Subcutaneous adipose tissue (tissue), 4 donors: ENCODE measurements around the gene MIEF1. TPM values are rescaled to one million over a fixed set of nuclear protein-coding genes. Genes with fewer than 3 reads are reported as not detected.

Source experiments
- total RNA-seq, 4 donors: library from RNA; depleted of rRNA; stranded (reverse); fragments of >200 nt; gene quantifications; one replicate each; pipeline ENCODE4 v1.1.0, GENCODE V29; 2016
- TF ChIP-seq, protein P1 (sequence below): fragments of 450-650 bp; IDR thresholded peaks from one replicate; pipeline ENCODE4 v1.5.1; 2016; ENCODE audit warnings: low read depth, mild to moderate bottlenecking, control low read depth, antibody characterized with exemption, moderate library complexity

MIEF1 gene
- total RNA-seq, 4 donors from 2014 or later = 18.9 to 31.8 (median 22.0) TPM

DNA sequence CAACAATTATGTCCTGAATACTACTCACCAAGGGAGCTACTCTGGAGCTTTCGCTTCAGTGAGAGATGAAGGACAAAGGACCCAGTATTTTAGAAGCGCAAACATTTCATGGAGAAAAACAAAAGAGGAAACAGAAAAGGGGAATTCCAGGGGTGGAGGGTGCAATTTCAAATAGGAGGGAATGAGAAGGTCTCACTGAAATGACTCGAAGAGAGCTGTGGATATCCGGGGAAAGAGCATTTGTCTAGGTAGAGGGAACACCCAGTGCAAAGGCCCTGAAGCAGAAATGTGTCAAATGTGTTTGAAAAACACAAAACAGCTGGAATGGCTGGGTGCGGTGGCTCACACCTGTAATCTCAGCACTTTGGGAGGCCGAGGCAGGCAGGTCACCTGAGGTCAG is 28.0 kb downstream of the MIEF1 start:
- TF ChIP-seq, protein P1, sequence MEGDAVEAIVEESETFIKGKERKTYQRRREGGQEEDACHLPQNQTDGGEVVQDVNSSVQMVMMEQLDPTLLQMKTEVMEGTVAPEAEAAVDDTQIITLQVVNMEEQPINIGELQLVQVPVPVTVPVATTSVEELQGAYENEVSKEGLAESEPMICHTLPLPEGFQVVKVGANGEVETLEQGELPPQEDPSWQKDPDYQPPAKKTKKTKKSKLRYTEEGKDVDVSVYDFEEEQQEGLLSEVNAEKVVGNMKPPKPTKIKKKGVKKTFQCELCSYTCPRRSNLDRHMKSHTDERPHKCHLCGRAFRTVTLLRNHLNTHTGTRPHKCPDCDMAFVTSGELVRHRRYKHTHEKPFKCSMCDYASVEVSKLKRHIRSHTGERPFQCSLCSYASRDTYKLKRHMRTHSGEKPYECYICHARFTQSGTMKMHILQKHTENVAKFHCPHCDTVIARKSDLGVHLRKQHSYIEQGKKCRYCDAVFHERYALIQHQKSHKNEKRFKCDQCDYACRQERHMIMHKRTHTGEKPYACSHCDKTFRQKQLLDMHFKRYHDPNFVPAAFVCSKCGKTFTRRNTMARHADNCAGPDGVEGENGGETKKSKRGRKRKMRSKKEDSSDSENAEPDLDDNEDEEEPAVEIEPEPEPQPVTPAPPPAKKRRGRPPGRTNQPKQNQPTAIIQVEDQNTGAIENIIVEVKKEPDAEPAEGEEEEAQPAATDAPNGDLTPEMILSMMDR = no peak

DNA sequence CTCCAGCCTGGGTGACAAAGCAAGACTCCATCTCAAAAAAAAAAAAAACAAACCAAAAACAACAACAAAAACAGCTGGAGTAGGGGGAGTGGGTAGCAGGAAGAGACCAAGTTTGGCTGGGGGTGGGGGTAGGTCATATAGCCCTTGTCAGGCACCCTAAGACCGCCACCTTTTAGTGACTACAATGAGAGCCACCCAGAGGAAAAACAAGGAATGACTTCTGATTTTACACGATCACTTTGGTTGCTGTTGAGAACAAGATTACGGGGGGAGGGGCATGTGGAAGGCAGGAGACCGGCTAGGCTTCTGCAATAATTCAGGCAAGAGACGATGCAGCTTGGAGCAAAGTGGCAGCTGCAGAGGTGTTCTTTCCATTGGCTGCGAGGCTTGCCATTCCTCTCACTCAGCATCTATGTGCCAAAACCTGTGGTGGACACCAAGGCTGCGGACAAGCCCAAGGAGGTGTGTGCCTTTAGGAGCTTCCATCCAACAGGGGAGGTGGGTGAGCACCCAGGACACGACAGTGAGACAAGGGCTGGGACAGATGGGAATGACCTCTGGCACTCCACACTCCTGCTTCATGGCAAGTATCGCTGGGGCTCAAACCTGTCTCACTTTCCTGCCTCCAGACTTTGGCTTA is 28.7 kb downstream of the MIEF1 start:
- TF ChIP-seq, protein P1 = no peak

DNA sequence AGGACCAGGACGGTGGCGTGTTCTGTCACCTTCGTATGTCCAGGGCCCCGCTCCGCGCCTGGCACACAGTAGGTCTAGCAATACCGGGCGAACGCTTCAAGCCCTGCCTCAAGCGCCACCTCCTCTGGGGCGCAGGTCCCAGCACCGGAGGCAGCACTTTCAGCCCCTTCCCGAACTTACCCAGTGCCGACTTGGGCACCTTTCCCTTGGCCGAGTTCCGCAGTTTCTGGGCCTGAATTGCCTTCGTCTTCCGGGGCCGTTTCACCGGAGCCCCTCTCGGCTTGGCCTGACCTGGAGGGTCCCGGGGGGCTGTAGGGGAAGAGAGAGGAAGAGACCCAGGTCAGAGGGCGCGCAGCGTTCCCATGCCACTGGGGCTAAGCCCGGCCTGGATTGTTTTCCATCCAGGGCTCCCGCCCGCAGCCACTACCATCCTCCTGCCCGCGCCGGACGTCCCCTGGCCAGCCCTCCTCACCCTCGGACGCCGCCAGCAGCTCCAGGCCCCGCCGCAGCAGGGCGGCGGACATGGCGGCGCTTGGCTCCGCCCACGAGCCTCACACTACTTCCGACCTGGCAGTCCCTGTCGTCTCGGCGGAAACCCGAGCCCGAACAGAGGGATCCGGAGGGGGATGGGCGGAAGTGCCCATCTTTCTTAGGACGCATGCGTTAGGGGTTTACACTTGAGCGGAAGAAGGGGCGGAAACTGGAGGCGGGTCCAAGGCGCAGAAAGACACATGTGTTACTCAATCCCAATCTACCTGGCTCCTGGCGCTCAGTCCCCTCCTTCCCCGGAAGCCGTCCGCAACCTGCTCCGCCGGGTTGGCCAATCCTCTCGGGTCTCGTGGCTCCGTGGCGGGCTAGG is 30.4 kb downstream of the MIEF1 start, which contains the start of gene RPS19BP1:
TSS of gene RPS19BP1 (minus strand) at position 534 of the 859 bp plus-strand sequence. CDS start at position 524, 10 bp downstream.
- TF ChIP-seq, protein P1 = no peak

- TF ChIP-seq, protein P1 = no peak
These were observed 32.0 kb downstream of the MIEF1 start for GRCh38 chr22:39534092-39534506.

GRCh38 chr22:39534591-39535356 is 32.7 kb downstream of the MIEF1 start:
- TF ChIP-seq, protein P1 = no peak

GRCh38 chr22:39535357-39535725 is 33.3 kb downstream of the MIEF1 start:
- TF ChIP-seq, protein P1 = no peak
